GM19467 (cell line): ENCODE results near the gene ORM1.
"Not testable (repeated sequence)": the region's sequence is repeated elsewhere in the genome, so short reads cannot be mapped to it uniquely, and the experiment has no call there.

ENCODE experiments used
- ATAC-seq: cut with Tn5 transposase; IDR thresholded peaks from one replicate; pipeline ENCODE4 v1.9.1; 2021; ENCODE audit warnings: mild to moderate bottlenecking, moderate library complexity; ENCODE audit not compliant: unreplicated experiment

ORM1 gene

DNA sequence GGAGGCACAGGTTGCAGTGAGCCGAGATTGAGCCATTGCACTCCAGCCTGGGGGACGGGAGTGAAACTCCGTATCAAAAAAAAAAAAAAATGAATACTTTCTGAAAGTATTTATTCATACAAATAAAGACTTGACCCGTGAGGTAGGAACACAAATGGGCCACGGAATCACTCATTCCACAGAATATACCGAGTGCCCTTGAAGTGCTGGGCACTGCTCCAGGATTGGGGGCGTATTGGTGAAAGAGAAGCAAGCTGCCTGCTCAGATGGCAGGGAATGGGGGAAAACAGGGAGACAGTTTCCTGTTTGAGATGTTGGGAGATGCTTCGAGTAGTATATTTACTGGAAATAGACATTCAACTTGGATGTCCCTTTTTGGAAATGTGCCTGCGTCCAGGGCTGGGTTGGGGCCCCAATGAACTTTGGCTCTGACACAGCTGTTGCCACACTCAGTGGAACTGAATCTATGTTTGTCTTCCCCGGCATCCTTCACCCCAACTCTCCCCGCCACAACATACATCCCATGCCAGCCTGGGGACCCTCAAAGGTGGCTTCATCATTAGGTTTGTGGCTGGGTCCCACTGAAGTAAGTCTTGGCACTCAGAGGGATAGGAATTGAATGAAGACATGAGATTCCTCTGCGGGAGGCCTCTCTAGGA, 609 bp upstream of the ORM1 start:
- ATAC-seq, result not testable (repeated sequence)

DNA sequence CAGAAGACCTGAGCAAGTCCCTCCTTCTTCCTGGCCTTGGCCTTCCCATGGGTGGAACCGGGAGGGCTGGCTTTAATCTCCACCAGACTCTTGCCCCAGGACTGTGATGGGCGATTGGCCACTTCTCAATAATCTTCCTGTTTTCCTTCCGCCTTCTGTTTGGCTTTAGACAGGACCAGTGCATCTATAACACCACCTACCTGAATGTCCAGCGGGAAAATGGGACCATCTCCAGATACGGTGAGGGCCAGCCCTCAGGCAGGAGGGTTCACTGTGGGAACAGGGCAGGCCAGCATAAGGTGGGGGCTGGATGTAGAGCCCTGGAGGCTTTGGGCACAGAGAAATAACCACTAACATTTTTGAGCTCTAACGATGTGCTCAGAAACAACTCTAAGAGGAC, 951 bp downstream of the ORM1 start:
- ATAC-seq, result not testable (repeated sequence)

DNA sequence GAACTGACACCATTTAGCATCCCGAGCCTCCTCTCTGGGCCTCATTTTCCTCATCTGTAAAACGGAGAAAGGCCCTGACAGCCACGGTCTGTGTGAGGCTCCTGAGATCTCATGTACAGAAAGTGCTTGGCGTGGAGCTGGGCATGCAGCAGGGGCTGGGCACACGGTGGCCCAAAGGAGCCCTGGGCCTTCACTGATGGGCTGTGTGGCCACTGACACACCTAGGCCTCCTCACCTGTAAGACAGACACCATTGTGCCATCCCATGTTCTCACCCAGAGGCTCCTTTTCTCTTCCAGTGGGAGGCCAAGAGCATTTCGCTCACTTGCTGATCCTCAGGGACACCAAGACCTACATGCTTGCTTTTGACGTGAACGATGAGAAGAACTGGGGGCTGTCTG, 1.6 kb downstream of the ORM1 start:
- ATAC-seq, result no peak

DNA sequence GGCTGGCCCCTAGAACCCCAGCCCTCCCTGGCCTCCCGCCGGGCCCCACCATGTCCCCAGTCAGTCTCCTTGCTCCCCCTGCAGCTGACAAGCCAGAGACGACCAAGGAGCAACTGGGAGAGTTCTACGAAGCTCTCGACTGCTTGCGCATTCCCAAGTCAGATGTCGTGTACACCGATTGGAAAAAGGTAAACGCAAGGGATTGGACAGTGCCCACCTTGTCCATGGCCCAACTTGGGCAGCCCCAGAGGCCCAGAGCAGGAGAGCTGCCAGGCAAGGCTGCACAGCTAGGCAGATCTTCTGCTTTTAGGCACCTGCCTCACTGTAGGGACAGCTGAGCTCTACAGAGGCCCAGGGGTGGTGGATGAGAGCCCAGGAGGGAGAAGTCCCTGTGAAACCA, 2.1 kb downstream of the ORM1 start:
- not testable (repeated sequence) for ATAC-seq

DNA sequence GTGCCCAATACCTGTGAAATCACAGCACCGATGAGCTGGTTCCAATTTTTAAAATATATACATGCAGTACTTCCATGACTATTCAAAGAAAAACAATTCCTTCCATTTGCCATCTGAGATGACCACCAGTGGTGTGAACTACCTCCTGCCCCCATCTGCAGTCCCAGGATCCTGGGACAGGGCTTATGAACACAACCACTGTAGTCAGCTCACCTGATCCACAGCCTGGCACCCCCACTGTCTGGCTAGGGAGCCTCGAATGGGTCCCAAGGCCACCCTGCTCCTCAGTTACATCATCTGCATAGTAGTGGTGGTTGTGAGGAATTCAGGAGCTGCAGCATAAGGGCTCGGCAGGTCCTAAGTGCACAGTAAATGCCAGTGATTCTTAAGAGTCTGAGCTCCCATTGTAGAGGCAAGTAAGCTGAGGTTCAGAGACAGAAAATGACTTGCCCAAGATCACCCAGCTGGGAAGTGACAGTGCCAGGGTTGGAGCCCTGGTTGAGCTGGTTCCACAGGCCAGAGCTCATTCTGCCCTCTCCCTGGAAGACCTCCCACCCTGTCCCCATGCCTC, 2.9 kb downstream of the ORM1 start:
- not testable (repeated sequence) for ATAC-seq

DNA sequence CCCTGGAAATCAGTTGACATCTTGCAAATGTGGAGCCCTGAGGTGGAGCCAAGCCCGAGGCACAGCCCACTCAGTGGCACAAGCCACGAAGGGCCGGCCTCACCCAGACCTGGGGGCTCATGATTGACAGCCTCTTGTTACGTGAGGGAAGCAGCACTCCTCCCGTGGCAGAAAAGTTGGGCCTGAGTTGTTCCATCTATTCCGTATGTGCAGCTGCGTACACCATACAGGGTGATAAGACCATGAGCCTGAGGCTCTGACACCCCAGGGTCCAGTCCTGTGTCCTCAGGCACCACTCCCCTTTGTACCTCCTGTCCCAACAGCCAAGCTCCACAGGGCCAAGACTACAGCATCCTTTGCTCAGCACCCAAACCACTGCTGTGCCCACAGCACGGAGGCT, 4.9 kb downstream of the ORM1 start:
- ATAC-seq, result no peak

DNA sequence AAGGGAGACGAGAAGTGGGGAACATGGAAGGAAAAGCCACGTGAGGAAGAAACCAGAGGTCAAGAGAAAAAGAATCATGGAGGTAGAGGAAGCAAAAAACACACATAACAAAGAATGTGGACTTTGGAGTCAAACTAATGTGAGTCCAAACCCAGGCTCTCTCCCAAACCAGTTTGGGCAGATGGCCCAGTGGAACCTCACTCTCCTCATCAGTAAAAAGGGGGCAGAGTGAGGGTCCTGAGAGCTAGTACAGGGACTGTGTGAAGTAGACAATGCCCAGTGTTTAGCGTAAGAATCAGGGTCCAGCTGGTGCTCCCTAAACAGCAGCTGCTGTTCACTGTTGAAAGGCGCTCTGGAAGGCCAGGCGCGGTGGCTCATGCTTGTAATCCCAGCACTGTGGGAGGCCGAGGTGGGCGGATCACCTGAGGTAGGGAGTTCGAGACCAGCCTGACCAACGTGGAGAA, 5.5 kb downstream of the ORM1 start:
- not testable (repeated sequence) for ATAC-seq

DNA sequence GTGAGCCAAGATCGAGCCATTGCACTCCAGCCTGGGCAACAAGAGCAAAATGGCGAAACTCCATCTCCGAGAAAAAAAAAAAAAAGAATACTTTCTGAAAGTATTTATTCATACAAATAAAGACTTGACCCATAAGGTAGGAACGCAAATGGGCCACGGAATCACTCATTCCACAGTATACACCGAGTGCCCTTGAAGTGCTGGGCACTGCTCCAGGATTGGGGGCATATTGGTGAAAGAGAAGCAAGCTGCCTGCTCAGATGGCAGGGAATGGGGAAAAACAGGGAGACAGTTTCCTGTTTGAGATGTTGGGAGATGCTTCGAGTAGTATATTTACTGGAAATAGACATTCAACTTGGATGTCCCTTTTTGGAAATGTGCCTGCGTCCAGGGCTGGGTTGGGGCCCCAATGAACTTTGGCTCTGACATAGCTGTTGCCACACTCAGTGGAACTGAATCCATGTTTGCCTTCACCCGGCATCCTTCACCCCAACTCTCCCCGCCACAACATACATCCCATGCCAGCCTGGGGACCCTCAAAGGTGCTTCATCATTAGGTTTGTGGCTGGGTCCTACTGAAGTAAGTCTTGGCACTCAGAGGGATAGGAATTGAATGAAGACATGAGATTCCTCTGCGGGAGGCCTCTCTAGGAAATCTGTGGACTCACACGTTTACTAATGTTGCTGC, 6.2 kb downstream of the ORM1 start:
- ATAC-seq, result not testable (repeated sequence)

DNA sequence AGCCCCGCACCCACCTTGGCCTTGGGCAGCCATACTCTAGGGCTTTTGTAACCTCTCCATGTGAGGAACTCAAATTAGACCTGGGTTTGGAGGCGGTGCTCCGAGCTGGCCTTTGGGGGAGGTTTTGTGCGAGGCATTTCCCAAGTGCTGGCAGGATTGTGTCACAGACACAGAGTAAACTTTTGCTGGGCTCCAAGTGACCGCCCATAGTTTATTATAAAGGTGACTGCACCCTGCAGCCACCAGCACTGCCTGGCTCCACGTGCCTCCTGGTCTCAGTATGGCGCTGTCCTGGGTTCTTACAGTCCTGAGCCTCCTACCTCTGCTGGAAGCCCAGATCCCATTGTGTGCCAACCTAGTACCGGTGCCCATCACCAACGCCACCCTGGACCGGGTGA, 6.7 kb downstream of the ORM1 start, which contains the start of gene ORM2:
TSS of gene ORM2 (plus strand) at position 245 of the 398 bp plus-strand sequence. CDS start at position 281, 36 bp downstream.
- ATAC-seq, result not testable (repeated sequence)

DNA sequence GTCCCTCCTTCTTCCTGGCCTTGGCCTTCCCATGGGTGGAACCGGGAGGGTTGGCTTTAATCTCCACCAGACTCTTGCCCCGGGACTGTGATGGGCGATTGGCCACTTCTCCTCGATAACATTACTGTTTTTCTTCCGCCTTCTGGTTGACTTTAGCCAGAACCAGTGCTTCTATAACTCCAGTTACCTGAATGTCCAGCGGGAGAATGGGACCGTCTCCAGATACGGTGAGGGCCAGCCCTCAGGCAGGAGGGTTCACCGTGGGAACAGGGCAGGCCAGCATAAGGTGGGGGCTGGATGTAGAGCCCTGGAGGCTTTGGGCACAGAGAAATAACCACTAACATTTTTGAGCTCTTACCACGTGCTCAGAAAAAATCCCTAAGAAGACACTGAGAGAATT, 7.7 kb downstream of the ORM1 start:
- no peak for ATAC-seq

DNA sequence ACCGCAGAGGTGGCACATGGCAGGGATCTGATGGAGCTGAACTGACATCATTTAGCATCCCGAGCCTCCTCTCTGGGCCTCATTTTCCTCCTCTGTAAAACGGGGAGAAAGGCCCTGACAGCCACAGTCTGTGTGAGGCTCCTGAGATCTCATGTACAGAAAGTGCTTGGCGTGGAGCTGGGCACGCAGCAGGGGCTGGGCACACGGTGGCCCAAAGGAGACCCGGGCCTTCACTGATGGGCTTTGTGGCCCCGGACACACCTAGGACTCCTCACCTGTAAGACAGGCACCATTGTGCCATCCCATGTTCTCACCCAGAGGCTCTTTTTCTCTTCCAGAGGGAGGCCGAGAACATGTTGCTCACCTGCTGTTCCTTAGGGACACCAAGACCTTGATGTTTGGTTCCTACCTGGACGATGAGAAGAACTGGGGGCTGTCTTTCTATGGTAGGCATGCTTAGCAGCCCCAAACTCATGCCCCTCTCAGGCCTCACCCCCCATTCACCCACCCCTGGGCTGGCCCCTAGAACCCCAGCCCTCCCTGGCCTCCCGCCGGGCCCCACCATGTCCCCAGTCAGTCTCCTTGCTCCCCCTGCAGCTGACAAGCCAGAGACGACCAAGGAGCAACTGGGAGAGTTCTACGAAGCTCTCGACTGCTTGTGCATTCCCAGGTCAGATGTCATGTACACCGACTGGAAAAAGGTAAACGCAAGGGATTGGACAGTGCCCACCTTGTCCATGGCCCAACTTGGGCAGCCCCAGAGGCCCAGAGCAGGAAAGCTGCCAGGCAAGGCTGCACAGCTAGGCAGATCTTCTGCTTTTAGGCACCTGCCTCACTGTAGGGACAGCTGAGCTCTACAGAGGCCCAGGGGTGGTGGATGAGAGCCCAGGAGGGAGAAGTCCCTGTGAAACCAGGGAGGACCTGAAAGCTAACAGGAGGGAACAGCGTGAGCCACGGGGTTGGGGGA, 8.6 kb downstream of the ORM1 start:
- ATAC-seq, result not testable (repeated sequence)

DNA sequence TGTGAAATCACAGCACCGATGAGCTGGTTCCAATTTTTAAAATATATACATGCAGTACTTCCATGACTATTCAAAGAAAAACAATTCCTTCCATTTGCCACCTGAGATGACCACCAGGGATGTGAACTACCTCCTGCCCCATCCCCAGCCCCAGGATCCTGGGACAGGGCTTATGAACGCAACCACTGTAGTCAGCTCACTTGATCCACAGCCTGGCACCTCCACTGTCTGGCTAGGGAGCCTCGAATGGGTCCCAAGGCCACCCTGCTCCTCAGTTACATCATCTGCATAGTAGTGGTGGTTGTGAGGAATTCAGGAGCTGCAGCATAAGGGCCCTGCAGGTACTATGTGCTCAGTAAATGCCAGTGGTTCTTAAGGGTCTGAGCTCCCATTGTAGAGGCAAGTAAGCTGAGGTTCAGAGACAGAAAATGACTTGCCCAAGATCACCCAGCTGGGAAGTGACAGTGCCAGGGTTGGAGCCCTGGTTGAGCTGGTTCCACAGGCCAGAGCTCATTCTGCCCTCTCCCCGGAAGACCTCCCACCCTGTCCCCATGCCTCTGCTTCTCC, 9.7 kb downstream of the ORM1 start:
- ATAC-seq, result not testable (repeated sequence)

DNA sequence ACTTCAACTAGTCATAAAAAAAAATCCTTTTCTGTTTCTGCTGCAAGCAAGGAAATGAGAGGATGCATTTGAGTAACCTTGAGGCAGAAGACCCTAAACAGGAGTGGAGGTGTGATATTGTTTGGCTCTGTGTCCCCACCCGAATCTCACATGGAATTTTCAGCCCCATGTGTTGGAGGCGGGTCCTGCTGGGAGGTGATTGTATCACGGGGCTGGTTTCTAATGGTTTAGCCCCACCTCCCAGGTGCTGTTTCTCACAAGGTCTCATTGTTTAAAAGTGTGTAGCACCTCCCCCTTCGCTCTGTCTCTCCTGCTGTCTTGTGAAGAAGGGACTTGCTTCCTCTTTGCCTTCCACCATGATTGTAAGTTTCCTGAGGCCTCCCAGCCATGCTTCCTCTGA, 10.8 kb downstream of the ORM1 start:
- not testable (repeated sequence) for ATAC-seq

DNA sequence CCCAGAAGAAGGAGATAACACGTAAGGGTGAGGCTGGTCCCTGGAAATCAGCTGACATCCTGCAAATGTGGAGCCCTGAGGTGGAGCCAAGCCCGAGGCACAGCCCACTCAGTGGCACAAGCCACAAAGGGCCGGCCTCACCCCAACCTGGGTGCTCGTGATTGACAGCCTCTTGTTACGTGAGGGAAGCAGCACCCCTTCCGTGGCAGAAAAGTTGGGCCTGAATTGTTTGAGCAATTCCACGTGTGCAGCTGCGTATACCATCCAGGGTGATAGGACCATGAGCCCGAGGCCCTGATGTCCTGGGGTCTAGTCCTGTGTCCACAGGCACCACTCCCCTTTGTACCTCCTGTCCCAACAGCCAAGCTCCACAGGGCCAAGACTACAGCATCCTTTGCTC, 11.6 kb downstream of the ORM1 start:
- ATAC-seq, result no peak

DNA sequence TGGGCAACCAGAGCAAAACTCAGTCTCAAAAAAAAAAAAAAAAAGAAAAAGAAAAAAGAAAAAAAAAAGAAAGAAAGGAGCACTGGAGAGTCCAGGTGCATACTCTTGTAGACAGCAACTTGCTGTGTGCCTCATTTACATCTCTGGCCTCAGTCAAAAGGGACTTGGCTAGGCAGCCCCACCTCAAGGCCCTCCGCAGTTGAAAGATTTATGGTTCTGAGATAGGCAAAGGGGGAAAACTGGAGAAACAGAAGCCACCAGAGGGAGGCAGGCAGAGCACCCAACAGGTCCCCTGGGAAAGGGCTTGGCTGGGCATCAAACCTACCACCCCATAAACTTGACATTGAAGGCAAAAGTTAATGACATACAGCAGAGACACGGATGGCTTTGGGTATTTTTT, 12.8 kb downstream of the ORM1 start:
- ATAC-seq, result no peak

DNA sequence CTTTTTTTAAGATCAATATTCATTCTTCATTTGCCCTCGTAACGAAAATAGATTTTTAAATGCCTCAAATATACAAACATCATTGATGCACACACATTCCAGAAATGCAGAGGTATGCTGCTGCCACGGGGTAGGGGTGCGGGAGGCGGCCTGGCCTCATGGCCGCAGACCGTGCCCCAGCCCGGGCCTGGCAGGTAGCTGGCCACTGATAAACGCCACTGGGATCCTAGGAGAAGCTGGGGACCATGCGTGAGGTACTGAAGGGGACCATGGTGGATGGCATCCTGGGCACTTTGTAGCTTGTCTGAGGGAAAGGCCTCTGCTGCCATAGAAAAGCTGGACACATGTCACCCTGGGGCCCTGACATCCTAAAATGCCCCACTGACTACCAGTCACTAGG, 13.3 kb downstream of the ORM1 start:
- no peak for ATAC-seq

DNA sequence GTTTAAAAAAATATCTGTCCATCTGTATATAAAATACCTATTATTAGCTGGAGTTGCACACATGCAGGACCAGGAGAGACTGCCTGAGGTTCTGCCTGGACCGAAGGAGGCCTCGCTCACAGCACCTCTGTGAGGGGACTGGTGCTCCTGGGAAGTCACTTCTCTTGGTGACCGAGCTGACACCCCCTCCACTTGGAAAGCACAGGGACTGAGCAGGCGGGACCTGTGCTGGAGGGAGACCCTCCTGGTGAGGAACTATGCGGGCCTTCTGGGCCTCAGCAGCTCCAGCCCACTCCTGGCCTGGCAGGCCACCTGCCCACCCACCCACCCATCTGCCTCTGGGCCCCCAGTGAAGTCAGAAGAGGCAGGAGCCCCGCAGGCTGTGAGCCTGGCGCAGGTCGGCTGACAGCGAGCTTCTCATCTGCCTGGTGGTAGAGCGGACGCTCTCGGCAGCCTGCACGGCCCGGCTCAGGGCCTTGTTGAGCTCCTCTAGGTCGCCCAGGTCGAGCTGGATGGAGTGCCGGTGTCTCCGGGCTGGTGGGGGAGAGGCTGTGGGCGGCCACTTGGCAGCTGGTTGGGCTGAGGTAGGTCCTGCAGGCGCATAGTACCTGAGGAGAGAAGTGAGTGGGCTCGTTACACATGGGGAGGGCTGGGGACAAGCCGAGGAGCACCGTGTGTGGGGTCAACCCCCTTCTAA, 13.9 kb downstream of the ORM1 start:
- no peak for ATAC-seq

DNA sequence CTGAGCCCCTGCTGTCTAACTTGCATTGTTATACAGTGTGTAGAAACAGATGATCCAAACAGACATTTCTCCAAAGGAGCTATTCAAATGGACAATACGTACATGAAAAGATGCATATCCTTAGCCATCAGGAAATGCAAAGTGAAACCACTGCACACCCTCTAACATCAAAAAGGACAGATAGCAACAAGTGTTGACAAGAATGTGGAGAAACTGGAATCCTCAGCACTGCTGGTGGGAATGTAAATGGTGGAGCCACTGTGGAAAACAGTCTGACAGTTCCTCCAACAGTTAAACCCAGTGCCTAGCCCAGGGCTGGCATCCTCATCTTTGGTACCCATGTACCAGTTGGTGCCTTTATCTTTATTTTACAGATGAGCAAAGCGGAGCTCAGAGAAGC, 15.3 kb downstream of the ORM1 start:
- no peak for ATAC-seq

DNA sequence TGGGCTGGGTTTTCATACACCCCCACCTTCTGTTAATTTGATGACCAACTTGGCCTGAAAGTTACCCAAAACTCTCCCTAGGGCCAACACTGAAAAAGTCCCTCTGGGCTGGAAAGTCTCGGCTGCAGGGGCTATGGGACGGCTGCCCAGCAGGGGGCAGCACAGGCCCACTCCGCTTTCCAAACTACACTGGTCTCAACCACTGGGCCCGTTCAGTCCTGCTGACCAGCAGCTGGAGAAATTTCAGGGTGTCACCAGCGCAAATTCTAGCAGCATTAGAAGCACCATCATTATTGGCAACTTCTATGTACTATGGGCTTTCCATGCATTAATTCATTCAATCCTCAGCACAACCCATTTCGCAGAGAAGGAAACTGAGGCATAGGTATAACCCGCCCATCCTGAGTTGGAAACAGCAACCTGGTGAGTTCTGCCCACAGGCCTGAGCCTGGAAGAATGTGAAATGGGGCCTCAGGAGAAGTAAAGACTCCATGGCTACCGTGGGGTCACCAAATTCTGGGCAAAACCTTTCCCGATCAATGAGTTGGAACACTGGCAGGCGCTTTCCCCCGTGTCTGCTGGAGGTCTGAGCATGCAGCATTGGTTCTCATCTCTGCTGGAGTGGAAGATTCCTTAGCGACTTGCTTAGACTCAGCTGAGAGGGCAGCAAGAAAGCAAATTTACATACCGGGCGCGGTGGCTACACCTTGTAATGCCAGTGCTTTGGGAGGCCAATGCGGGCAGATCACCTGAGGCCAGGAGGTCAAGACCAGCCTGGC, 16.4 kb downstream of the ORM1 start:
- no peak for ATAC-seq
